Measurements from ENCODE around the gene SLC25A1.
A peak's percentile ranks its signal among the peaks of the same experiment; 100 is the strongest.

The SLC25A1 gene

DNA sequence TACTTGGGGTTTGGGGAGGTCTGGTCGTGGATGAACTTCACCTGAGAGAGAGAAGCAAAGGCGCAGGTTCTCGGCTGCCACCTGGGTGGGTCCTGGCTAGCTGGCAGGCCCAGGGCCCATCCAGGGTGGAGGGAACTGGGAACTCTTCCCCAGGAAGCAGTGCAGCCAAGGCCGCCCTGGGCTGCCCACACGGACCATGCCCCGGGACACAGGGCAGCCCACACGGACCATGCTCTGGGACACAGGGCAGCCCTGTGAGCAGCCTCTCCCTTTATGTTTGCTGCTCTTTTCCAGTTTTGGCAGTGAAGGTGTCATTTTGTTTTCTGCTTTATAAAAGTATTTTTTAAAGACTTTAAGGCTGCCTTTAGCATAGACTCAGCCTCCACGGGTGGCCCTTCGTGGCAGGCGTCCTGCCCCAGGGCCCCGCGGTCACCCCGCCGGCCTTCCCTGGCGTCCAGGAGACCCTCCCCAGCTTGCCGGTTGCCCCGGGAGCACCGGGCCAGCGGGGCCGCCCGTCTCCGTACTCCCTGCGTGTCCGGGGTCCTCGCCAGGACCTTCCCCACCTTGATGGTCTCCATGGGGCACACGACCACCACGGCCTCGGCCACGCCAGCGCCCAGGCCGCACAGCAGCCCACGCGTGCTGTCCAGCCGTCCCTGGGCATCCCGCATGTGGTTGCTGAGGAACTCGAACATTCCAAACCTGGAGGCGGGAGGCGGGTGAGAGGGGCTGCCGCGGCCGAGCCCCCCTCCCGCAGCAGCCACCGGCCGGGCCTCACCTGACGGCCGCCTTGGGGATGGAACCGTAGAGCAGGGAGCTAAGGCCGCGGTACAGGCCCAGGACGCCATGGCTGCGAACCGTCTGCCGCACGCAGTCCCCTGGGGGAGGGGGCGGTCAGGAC is 1.1 kb downstream of the SLC25A1 start:
- H3K4me3 ChIP-seq (ENCODE audit: control insufficient read depth, low read depth, low read length): peak overlapping the region; percentile 56
- TF ChIP-seq, protein P1, sequence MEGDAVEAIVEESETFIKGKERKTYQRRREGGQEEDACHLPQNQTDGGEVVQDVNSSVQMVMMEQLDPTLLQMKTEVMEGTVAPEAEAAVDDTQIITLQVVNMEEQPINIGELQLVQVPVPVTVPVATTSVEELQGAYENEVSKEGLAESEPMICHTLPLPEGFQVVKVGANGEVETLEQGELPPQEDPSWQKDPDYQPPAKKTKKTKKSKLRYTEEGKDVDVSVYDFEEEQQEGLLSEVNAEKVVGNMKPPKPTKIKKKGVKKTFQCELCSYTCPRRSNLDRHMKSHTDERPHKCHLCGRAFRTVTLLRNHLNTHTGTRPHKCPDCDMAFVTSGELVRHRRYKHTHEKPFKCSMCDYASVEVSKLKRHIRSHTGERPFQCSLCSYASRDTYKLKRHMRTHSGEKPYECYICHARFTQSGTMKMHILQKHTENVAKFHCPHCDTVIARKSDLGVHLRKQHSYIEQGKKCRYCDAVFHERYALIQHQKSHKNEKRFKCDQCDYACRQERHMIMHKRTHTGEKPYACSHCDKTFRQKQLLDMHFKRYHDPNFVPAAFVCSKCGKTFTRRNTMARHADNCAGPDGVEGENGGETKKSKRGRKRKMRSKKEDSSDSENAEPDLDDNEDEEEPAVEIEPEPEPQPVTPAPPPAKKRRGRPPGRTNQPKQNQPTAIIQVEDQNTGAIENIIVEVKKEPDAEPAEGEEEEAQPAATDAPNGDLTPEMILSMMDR (conservative IDR thresholded peaks at IDR 0.05; ENCODE audit: control insufficient read depth, insufficient read depth, low read depth, low read length): no peak
- DNase-seq (ENCODE audit: low read depth): no peak

DNA sequence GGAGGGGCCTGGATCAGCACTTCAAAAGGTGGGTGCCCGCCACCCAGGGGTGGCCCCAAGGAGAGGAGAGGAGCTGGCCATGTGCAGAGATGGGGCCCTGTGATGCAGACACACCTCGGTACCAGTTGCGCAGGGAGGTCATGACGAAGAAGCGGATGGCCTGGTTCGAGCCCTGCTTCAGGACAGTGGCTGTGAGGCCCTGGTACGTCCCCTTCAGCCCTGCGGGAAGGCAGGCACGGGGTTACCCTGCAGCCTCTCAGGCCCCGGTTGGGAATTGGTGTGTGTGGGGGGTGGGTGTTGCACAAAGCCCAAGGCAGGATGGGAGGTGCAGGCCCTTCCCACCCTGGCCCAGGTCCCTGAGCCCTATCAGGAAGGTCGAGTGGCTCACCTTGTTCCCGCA is 1.8 kb downstream of the SLC25A1 start:
- H3K4me3 ChIP-seq (ENCODE audit: control insufficient read depth, low read depth, low read length): peak overlapping the region; percentile 56
- TF ChIP-seq, protein P1 (conservative IDR thresholded peaks at IDR 0.05; ENCODE audit: control insufficient read depth, insufficient read depth, low read depth, low read length): no peak
- no peak for DNase-seq (ENCODE audit: low read depth)

DNA sequence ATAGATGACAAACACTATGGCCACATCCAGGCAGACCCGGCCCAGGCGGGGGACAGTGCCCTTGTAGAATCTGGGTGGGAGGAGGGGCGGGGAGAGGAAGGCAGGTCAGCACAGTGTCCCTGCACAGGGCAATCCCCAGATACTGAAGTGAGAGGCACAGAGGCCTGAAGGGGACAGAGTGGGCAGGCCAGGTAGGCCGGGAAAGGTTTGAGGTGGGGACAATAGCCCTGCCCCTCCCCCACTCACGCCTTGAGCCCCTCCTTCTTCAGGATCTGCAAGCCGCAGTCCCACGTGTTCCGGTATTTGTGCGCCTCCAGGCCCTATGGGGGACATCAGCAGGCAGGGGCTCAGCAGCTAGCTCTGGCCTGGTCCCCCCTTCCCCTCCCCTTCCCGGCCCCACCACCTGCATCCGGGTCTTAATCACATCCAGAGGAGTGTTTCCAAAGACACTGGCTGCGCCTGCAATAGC is 2.3 kb downstream of the SLC25A1 start:
- no peak overlapping the region for H3K4me3 ChIP-seq (ENCODE audit: control insufficient read depth, low read depth, low read length)
- DNase-seq (ENCODE audit: low read depth): no peak
- TF ChIP-seq, protein P1 (conservative IDR thresholded peaks at IDR 0.05; ENCODE audit: control insufficient read depth, insufficient read depth, low read depth, low read length): no peak

DNA sequence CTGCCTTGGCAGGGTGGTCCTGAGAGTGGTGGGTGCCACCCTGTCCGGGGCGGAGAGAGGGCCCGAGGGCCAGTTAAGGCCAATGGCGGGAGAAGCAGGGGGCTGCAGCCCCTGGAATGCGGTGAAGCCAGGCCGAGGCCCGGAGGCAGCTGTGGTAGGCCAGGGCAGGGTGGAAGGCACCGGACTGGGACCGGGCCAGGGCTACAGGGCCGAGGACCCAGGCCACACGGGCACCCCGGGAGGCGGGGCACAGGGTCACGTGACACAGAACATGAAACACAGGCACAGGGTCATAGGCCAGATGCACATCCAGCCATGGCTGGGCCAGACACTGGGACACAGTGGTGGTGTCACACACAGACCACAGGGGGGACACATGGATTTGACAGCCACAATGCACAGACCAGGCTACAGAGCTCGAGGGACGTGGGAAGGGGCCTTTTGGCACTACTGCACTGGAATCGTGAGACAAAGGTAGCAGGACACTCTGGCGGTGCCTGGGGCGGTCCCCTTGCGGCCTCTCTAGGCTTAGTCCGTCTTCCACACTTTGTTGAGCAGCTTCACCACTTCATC is 2.8 kb downstream of the SLC25A1 start:
- no peak for DNase-seq (ENCODE audit: low read depth)
- TF ChIP-seq, protein P1 (conservative IDR thresholded peaks at IDR 0.05; ENCODE audit: control insufficient read depth, insufficient read depth, low read depth, low read length): no peak
- H3K4me3 ChIP-seq (ENCODE audit: control insufficient read depth, low read depth, low read length): no peak overlapping the region

DNA sequence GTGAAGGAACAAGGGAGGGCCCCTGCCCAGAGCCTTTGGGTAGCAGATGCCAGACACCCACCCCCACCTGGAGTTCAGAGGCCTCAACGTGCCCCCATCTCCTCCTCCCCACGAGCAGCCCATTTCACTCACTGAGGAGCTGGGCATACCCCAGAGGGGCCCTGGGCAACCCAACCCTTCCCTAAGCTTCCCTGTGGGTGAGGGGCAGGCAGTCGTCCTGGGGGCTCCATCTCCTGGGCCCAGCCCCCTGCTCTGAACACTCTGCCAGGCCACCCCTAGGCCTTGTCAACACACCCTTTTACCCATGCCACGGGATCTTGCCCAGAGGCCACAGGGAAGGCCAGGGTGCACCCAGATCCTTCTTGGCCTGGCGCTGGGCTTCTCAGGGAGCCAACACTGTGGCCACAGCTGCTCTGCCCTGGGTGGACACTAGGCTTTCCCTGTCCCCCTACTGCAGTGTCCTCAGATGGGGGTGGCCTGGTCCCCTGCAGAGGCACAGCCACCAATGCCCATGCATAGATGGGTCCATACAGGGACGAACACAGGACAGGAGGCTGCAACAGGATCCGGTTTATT is 3.4 kb downstream of the SLC25A1 start:
- TF ChIP-seq, protein P1 (conservative IDR thresholded peaks at IDR 0.05; ENCODE audit: control insufficient read depth, insufficient read depth, low read depth, low read length): no peak
- DNase-seq (ENCODE audit: low read depth): no peak
- H3K4me3 ChIP-seq (ENCODE audit: control insufficient read depth, low read depth, low read length): no peak overlapping the region

DNA sequence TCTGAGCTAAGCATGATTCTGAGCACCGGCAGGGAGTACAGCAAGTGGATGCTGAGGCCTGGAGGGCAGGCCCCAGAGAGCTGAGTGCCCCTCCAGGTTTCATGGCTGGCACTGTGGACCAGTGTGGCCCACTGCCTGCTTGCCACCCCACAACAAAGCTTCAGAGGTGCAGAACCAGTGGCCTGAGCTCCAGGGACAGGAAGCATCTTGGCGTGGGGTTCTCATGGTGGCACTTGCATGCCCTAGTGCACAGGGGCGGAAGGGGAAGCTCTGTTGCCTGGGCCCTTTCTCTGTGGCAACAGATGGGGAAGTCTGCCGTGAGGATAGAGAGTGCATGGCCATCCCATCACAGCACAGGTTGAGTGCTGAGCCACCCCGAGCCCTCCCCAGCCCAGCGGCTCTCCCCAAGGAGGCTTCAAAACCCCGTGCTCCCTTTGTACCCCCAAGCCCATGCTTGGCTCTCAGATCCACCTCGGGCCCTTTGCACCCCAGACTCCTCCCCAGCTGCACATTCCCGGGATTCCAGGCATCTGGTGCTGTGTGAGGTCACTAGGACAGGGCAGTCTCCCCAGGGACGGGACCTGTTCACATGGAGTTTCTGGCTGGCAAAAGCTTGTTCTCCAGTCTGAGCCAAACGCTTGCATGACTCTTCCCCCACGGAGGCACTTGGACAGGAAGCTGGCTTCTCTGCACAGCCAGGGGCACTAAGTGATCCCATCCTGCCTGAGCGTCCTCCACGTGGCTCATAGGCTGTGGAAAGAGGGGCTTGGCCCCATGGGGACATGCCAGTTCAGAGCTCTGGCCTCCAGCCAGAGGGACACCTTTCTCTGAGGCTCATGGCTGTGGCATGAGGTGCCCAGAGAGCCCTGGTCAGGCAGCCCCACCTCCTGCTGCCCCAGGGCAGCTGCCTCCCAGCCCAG is 4.2 kb downstream of the SLC25A1 start:
- H3K4me3 ChIP-seq (ENCODE audit: control insufficient read depth, low read depth, low read length): no peak overlapping the region
- DNase-seq (ENCODE audit: low read depth): peak; percentile 92
- TF ChIP-seq, protein P1 (conservative IDR thresholded peaks at IDR 0.05; ENCODE audit: control insufficient read depth, insufficient read depth, low read depth, low read length): no peak

Data from fibroblast of mammary gland (primary cell).